DND-41 (cell line): ENCODE results near the gene FGD1.

Experiments used
- ATAC-seq: fragments of 200-7000 bp; cut with Tn5 transposase; 3 replicates; pipeline ENCODE4 v1.9.1; 2021; ENCODE audit warnings: low read depth; ENCODE audit not compliant: insufficient read depth
- DNase-seq: peaks from one replicate; pipeline ENCODE4 v3.0.0-alpha.2; 2020
- H2AFZ ChIP-seq: 2 replicates; pipeline ENCODE4 v1.6.0; 2012; ENCODE audit warnings: low read depth, low read length
- H3K27ac ChIP-seq: 2 replicates; pipeline ENCODE4 v1.5.1; 2012; ENCODE audit warnings: low read length, inconsistent platforms
- H3K27me3 ChIP-seq: fragments of 200-600 bp; sonication (generic); 2 replicates; pipeline ENCODE4 v1.6.0; 2012; ENCODE audit warnings: low read length, mild to moderate bottlenecking, inconsistent platforms; ENCODE audit not compliant: insufficient read depth, poor library complexity
- H3K36me3 ChIP-seq: 2 replicates; pipeline ENCODE4 v1.5.1; 2012; ENCODE audit warnings: low read length, inconsistent platforms; ENCODE audit not compliant: insufficient read depth
- H3K4me1 ChIP-seq: 2 replicates; pipeline ENCODE4 v1.5.1; 2012; ENCODE audit warnings: mild to moderate bottlenecking, low read length; ENCODE audit not compliant: insufficient read depth
- H3K4me2 ChIP-seq: 2 replicates; pipeline ENCODE4 v1.6.0; 2012; ENCODE audit warnings: mild to moderate bottlenecking, moderate library complexity, low read length, inconsistent platforms; ENCODE audit not compliant: insufficient read depth
- H3K4me3 ChIP-seq, 2 experiments: fragments of 200-600 bp in 1 of 2; shearing (Covaris generic) in 1 of 2; 2 replicates each; pipeline ENCODE4 v1.5.1; 2012 to 2016; ENCODE audit warnings: inconsistent platforms in 2 of 2, low read length in 2 of 2, mild to moderate bottlenecking in 2 of 2, low read depth in 1 of 2, moderate library complexity in 1 of 2
- H3K79me2 ChIP-seq: 2 replicates; pipeline ENCODE4 v1.6.0; 2012; ENCODE audit warnings: low read length, inconsistent platforms; ENCODE audit not compliant: insufficient read depth
- H3K9ac ChIP-seq: 2 replicates; pipeline ENCODE4 v1.6.0; 2012; ENCODE audit warnings: low read depth, mild to moderate bottlenecking, inconsistent platforms, low read length, moderate library complexity
- H3K9me3 ChIP-seq: 2 replicates; pipeline ENCODE4 v1.5.1; 2012; ENCODE audit warnings: low read length, moderate library complexity, mild to moderate bottlenecking, inconsistent platforms; ENCODE audit not compliant: insufficient read depth, severe bottlenecking
- H4K20me1 ChIP-seq: 2 replicates; pipeline ENCODE4 v1.6.0; 2012; ENCODE audit warnings: low read length; ENCODE audit not compliant: insufficient read depth
- CTCF ChIP-seq: IDR thresholded peaks from 2 replicates; pipeline ENCODE4 v1.5.1; 2012; ENCODE audit warnings: borderline replicate concordance, low read length, moderate library complexity, mild to moderate bottlenecking; ENCODE audit not compliant: poor library complexity, severe bottlenecking; ENCODE audit errors: extremely low read depth
- EZH2 ChIP-seq: IDR thresholded peaks from 3 replicates; pipeline ENCODE4 v1.6.1; 2012; ENCODE audit warnings: borderline replicate concordance, low read depth, mild to moderate bottlenecking, moderate library complexity, low read length, inconsistent platforms; ENCODE audit not compliant: severe bottlenecking

Gene FGD1

GRCh38 chrX:54509400-54509799 is 13.4 kb upstream of the FGD1 start:
- DNase-seq (no peak), ATAC-seq (no peak)
- no peaks in the 10 kb centered on the region for H3K36me3 ChIP-seq
- no peaks in the 10 kb centered on the region for H3K79me2 ChIP-seq
- no peaks in the 10 kb centered on the region for H3K27me3 ChIP-seq
- H3K9me3 ChIP-seq = no peaks in the 10 kb centered on the region
- H3K27ac ChIP-seq = no peak overlapping the region
- no peak overlapping the region for H3K4me3 ChIP-seq
- no peaks in the 10 kb centered on the region for H3K4me1 ChIP-seq
- H3K4me2 ChIP-seq = no peak overlapping the region
- H3K9ac ChIP-seq = no peak overlapping the region
- TF ChIP-seq CTCF (no peak), EZH2 (no peak)
- H2AFZ ChIP-seq = no peak overlapping the region
- no peaks in the 10 kb centered on the region for H4K20me1 ChIP-seq

DNA sequence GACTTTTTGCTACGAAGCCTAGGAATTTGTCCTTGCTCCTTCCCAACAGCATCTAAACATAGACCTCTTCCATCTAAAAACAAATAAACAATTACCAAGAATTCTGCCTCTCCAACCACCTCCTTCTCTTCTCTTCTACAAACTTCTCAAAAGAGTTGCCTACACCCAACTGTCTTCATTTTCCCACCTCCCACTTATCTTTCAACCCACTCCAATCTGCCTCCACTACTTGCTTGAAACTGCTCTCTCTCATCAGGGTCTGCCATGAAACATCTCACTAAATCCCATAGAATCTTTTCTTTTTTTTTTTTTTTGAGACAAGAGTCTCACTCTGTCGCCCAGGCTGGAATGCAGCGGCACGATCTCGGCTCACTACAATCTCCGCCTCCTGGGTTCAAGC is 902 bp upstream of the FGD1 start:
- Histone ChIP-seq H3K4me2 (no peak overlapping the region), H3K4me1 (no peaks in the 10 kb centered on the region), H3K27me3 (no peaks in the 10 kb centered on the region), H4K20me1 (no peaks in the 10 kb centered on the region), H3K9me3 (no peaks in the 10 kb centered on the region), H2AFZ (no peak overlapping the region), H3K36me3 (no peaks in the 10 kb centered on the region), H3K4me3 (no peak overlapping the region), H3K27ac (no peak overlapping the region), H3K79me2 (no peaks in the 10 kb centered on the region), H3K9ac (no peak overlapping the region)
- ATAC-seq (no peak), DNase-seq (no peak)
- TF ChIP-seq CTCF (no peak), EZH2 (no peak)

DNA sequence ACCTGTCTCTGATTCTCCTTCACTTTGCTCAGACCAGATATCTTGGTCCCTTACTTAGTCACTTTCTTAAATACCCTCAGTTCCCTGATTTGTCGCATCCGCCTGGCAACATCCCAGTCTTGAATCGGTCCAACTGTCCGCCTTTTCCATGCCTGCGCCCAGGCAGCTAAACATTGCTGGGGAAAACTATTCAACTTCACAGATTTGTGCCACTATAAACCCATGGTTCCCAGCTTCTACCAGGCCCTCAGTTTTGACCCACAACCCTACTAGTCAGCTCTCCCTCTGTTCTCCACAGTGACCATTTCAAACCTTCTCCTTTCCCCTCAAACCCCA is 451 bp upstream of the FGD1 start:
- Histone ChIP-seq H3K9me3 (no peaks in the 10 kb centered on the region), H3K9ac (no peak overlapping the region), H3K27ac (no peak overlapping the region), H3K4me1 (no peaks in the 10 kb centered on the region), H3K79me2 (no peaks in the 10 kb centered on the region), H3K27me3 (no peaks in the 10 kb centered on the region), H4K20me1 (no peaks in the 10 kb centered on the region), H3K36me3 (no peaks in the 10 kb centered on the region), H2AFZ (no peak overlapping the region), H3K4me2 (no peak overlapping the region), H3K4me3 (no peak overlapping the region)
- no peak for TF ChIP-seq EZH2
- no peak for TF ChIP-seq CTCF
- ATAC-seq (no peak), DNase-seq (no peak)
